Measurements from ENCODE around the gene ENTPD6. TPM values are rescaled to one million over a fixed set of nuclear protein-coding genes. Genes with fewer than 3 reads are reported as not detected.

The ENTPD6 gene
- polyA plus RNA-seq, 3 donors, result 36.2 to 120 (median 47.0) TPM

DNA sequence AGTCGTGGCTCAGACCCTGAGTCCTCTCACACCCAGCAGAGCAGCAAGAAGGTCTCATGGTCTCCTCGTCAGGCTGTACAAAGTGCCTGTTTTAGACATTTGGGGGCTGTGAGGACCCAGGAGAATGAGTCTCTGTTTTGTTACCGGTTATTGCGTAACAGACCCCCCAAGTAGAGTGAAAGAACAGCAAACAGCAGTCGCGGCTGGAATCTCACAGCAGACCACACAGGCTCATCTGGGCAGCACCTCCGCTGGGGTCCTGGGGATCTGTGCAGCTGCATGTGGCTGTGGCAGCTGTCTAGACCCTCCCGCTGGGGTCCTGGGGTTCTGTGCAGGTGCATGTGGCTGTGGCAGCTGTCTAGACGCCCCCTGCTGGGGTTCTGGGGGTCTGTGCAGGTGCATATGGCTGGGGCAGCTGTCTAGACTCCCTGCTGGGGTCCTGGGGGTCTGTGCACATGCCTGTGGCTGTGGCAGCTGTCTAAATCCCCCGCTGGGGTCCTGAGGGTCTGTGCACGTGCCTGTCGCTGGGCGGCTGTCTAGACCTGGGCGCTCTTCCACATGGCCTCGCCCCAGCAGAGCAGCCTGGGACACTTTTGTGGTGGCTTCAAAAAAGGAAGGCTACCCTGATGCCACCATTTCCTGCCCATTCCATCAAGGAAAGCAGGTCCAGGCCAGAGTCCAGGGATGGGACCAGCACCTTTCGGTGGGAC is 24.7 kb downstream of the ENTPD6 start:
- Histone ChIP-seq H3K36me3 (replicated peaks in 1 of 2; ENCODE audit: control insufficient read depth in 1 of 2, insufficient read depth in 2 of 2, low read length in 2 of 2) (peaks cover 51 to 78% of the 10 kb centered on the region in 2 donors), H3K4me2 (replicated peaks; ENCODE audit: extremely low read depth, low read length, poor library complexity, severe bottlenecking) (no peak overlapping the region), H3K9me3 (replicated peaks in 1 of 2; ENCODE audit: control insufficient read depth in 1 of 2, insufficient read depth in 1 of 2, low read length in 2 of 2) (no peaks in the 10 kb centered on the region), H3K4me3 (replicated peaks in 1 of 3; ENCODE audit: low read depth in 2 of 3, low read length in 3 of 3) (no peak overlapping the region), H4K20me1 (ENCODE audit: insufficient read depth, low read length) (no peaks in the 10 kb centered on the region), H3K4me1 (ENCODE audit: control insufficient read depth in 1 of 2, insufficient read depth in 2 of 2, low read length in 2 of 2) (no peaks in the 10 kb centered on the region), H3K27me3 (ENCODE audit: control insufficient read depth in 2 of 2, insufficient read depth in 2 of 2, low read length in 2 of 2) (no peaks in the 10 kb centered on the region), H3K9ac (ENCODE audit: insufficient read depth, low read length, poor library complexity, severe bottlenecking) (no peak overlapping the region), H3K79me2 (ENCODE audit: insufficient read depth, low read length) (no peaks in the 10 kb centered on the region), H2AFZ (ENCODE audit: insufficient read depth, low read depth, low read length, poor library complexity, severe bottlenecking) (no peak overlapping the region), H3K27ac (ENCODE audit: low read depth in 1 of 2, low read length in 2 of 2) (no peak overlapping the region)
- Mint-ChIP-seq H3K27me3 (ENCODE audit: low read depth in 3 of 3) (peaks cover 0 to 4% (median 0%) of the 10 kb centered on the region in 3 donors), H3K27ac (peak overlapping the region in 1 of 7 donors; percentile 68), H3K4me1 (no peaks in the 10 kb centered on the region), H3K9me3 (no peaks in the 10 kb centered on the region), H3K4me3 (no peak overlapping the region), H3K36me3 (peaks cover 57 to 68% of the 10 kb centered on the region in 2 donors)
- no peak for TF ChIP-seq CTCF (IDR thresholded peaks at IDR 0.05)
- intact Hi-C loops (cut with micrococcal nuclease), result no loop called here
- no peak for DNase-seq
- 80% methylated on average over 16 of the region's 16 CpGs for WGBS (ENCODE audit: insufficient coverage)

DNA sequence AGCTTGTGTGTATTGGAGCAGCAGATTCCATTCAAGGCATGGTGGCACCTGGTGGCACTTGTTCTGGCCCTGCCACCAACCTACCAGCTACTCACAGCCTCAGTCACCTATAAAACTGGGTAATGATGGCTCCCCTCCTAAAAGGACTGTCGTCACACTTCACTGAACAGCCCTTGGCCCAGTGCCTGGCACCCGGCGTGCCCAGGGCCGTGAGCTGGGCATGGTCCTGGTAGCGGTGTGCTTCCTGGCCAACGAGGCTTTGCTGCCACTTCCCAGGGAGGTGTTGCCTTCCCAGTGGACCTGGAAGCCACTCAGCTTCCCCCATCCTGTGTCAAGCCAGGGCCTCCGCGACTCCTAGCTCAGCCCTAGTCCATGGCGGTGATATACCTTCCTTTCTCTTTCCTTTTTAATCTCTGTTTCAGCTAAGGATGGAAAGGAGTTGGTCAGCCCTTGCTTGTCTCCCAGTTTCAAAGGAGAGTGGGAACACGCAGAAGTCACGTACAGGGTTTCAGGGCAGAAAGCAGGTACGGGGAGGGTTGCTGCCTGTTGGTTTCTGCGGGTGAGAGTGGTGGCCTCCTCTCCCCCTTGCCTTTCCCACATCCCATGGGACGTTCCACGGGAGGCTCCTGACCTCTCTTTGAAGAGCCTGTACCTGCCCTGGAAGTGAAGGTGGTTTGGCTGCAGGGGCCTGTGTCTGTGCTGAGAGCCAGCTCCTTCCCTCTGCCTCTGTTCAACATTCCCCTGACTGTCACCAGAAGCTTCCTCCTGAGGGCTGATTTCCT is 25.5 kb downstream of the ENTPD6 start:
- Histone ChIP-seq H3K79me2 (ENCODE audit: insufficient read depth, low read length) (no peaks in the 10 kb centered on the region), H3K27ac (ENCODE audit: low read depth in 1 of 2, low read length in 2 of 2) (no peak overlapping the region), H3K36me3 (replicated peaks in 1 of 2; ENCODE audit: control insufficient read depth in 1 of 2, insufficient read depth in 2 of 2, low read length in 2 of 2) (peaks cover 43 to 78% of the 10 kb centered on the region in 2 donors), H3K27me3 (ENCODE audit: control insufficient read depth in 2 of 2, insufficient read depth in 2 of 2, low read length in 2 of 2) (no peaks in the 10 kb centered on the region), H3K4me3 (replicated peaks in 1 of 3; ENCODE audit: low read depth in 2 of 3, low read length in 3 of 3) (no peak overlapping the region), H4K20me1 (ENCODE audit: insufficient read depth, low read length) (no peaks in the 10 kb centered on the region), H2AFZ (ENCODE audit: insufficient read depth, low read depth, low read length, poor library complexity, severe bottlenecking) (no peak overlapping the region), H3K9me3 (replicated peaks in 1 of 2; ENCODE audit: control insufficient read depth in 1 of 2, insufficient read depth in 1 of 2, low read length in 2 of 2) (no peaks in the 10 kb centered on the region), H3K4me1 (ENCODE audit: control insufficient read depth in 1 of 2, insufficient read depth in 2 of 2, low read length in 2 of 2) (no peaks in the 10 kb centered on the region), H3K4me2 (replicated peaks; ENCODE audit: extremely low read depth, low read length, poor library complexity, severe bottlenecking) (no peak overlapping the region), H3K9ac (ENCODE audit: insufficient read depth, low read length, poor library complexity, severe bottlenecking) (no peak overlapping the region)
- WGBS (ENCODE audit: insufficient coverage), result 92% methylated on average over 9 of the region's 15 CpGs
- Mint-ChIP-seq H3K4me3 (no peak overlapping the region), H3K9me3 (no peaks in the 10 kb centered on the region), H3K27me3 (ENCODE audit: low read depth in 3 of 3) (peaks cover 0 to 4% (median 0%) of the 10 kb centered on the region in 3 donors), H3K36me3 (peaks cover 57 to 67% of the 10 kb centered on the region in 2 donors), H3K27ac (peak overlapping the region in 2 of 7 donors; percentile 15 to 49), H3K4me1 (no peaks in the 10 kb centered on the region)
- TF ChIP-seq CTCF (IDR thresholded peaks at IDR 0.05), result no peak
- no peak for DNase-seq
- intact Hi-C loops (cut with micrococcal nuclease), result no loop called here
